Skeletal muscle tissue (tissue), 4 donors: ENCODE results near the gene FMO2. TPM values are rescaled to one million over a fixed set of nuclear protein-coding genes. Genes with fewer than 3 reads are reported as not detected.
"Not testable (repeated sequence)": the region's sequence is repeated elsewhere in the genome, so short reads cannot be mapped to it uniquely, and the experiment has no call there.

Source experiments
- H3K27ac ChIP-seq: one replicate; pipeline ENCODE4 v1.7.0; 2013; ENCODE audit warnings: mild to moderate bottlenecking, low read depth, low read length, inconsistent platforms
- H3K27me3 ChIP-seq, 3 donors: one replicate each; pipeline ENCODE4 v1.7.0; 2013; ENCODE audit warnings: low read length in 3 of 3; ENCODE audit not compliant: control insufficient read depth in 3 of 3, insufficient read depth in 3 of 3
- H3K36me3 ChIP-seq, 3 donors: one replicate each; pipeline ENCODE4 v1.7.0; 2013; ENCODE audit warnings: low read length in 3 of 3; ENCODE audit not compliant: control insufficient read depth in 3 of 3, insufficient read depth in 3 of 3
- H3K4me1 ChIP-seq, 3 donors: one replicate each; pipeline ENCODE4 v1.7.0; 2013; ENCODE audit warnings: low read length in 3 of 3, mild to moderate bottlenecking in 3 of 3; ENCODE audit not compliant: control insufficient read depth in 3 of 3, insufficient read depth in 3 of 3
- H3K4me3 ChIP-seq, 3 donors: one replicate each; pipeline ENCODE4 v1.7.0; 2013; ENCODE audit warnings: low read length in 3 of 3
- H3K9ac ChIP-seq, 3 donors: one replicate each; pipeline ENCODE4 v1.7.0; 2013; ENCODE audit warnings: low read length in 3 of 3, mild to moderate bottlenecking in 3 of 3, moderate library complexity in 2 of 3, low read depth in 1 of 3
- H3K9me3 ChIP-seq, 3 donors: one replicate each; pipeline ENCODE4 v1.7.0; 2013; ENCODE audit warnings: low read length in 3 of 3; ENCODE audit not compliant: control insufficient read depth in 3 of 3
- total RNA-seq: library from RNA; depleted of rRNA; stranded (reverse); fragments of >200 nt; gene quantifications from one replicate; pipeline ENCODE4 v1.2.3, GENCODE V29; 2014
- donor health status: Osteomylitis.

The FMO2 gene
- total RNA-seq, 1 donor from 2014 or later: 0.52 TPM

- H3K4me3 ChIP-seq: no peak overlapping the region
- H3K9me3 ChIP-seq: no peaks in the 10 kb centered on the region
- no peak overlapping the region for H3K9ac ChIP-seq
- H3K4me1 ChIP-seq: peaks cover 0 to 3% (median 0%) of the 10 kb centered on the region in 3 donors
- no peaks in the 10 kb centered on the region for H3K36me3 ChIP-seq
- no peaks in the 10 kb centered on the region for H3K27me3 ChIP-seq
- H3K27ac ChIP-seq: no peak overlapping the region
These were observed 46.2 kb downstream of the FMO2 start for GRCh38 chr1:171231326-171231725.

GRCh38 chr1:171233183-171233582 lies 48.1 kb downstream of the FMO2 start:
- Histone ChIP-seq H3K4me1 (no peaks in the 10 kb centered on the region), H3K4me3 (no peak overlapping the region)

GRCh38 chr1:171236231-171236630 lies 51.1 kb downstream of the FMO2 start:
- H3K9ac ChIP-seq, H3K4me3 ChIP-seq, H3K9me3 ChIP-seq, H3K4me1 ChIP-seq, H3K36me3 ChIP-seq, H3K27me3 ChIP-seq, H3K27ac ChIP-seq: not testable (repeated sequence)

More at GRCh38 chr1:171233183-171233582, 48.1 kb downstream of the FMO2 start:
- Histone ChIP-seq H3K36me3 (no peaks in the 10 kb centered on the region), H3K27me3 (no peaks in the 10 kb centered on the region), H3K27ac (no peak overlapping the region), H3K9me3 (no peaks in the 10 kb centered on the region), H3K9ac (no peak overlapping the region)

- Histone ChIP-seq H3K9ac (no peak overlapping the region), H3K4me3 (no peak overlapping the region), H3K4me1 (no peaks in the 10 kb centered on the region), H3K27ac (no peak overlapping the region), H3K27me3 (no peaks in the 10 kb centered on the region), H3K36me3 (no peaks in the 10 kb centered on the region), H3K9me3 (no peaks in the 10 kb centered on the region)
These were observed 58.8 kb downstream of the FMO2 start for GRCh38 chr1:171243878-171244277.

GRCh38 chr1:171245458-171246064 lies 60.5 kb downstream of the FMO2 start:
- no peak overlapping the region for H3K4me3 ChIP-seq
- H3K9me3 ChIP-seq: no peaks in the 10 kb centered on the region
- no peak overlapping the region for H3K9ac ChIP-seq
- H3K36me3 ChIP-seq: no peaks in the 10 kb centered on the region
- no peak overlapping the region for H3K27ac ChIP-seq
- H3K4me1 ChIP-seq: no peaks in the 10 kb centered on the region
- H3K27me3 ChIP-seq: no peaks in the 10 kb centered on the region

- Histone ChIP-seq H3K27ac (no peak overlapping the region), H3K36me3 (no peaks in the 10 kb centered on the region), H3K4me1 (peaks cover 0 to 6% (median 2%) of the 10 kb centered on the region in 3 donors), H3K27me3 (peaks cover 4 to 6% (median 4%) of the 10 kb centered on the region in 3 donors), H3K9me3 (no peaks in the 10 kb centered on the region), H3K9ac (no peak overlapping the region), H3K4me3 (no peak overlapping the region)
These were observed 62.4 kb downstream of the FMO2 start for GRCh38 chr1:171247501-171247900.

GRCh38 chr1:171248302-171248701 lies 63.2 kb downstream of the FMO2 start, which contains the start of gene FMO1:
Gene FMO1, plus strand, starts transcription at chr1:171248494. Its CDS starts 9,594 bp downstream, at chr1:171258088.
- Histone ChIP-seq H3K4me3 (no peak within 1 kb of the TSS), H3K36me3 (no peaks in the 10 kb centered on the region), H3K9ac (no peak within 1 kb of the TSS), H3K27me3 (peaks cover 5 to 8% (median 7%) of the 10 kb centered on the region in 3 donors), H3K27ac (no peak within 1 kb of the TSS), H3K4me1 (peaks cover 0 to 6% (median 2%) of the 10 kb centered on the region in 3 donors), H3K9me3 (no peaks in the 10 kb centered on the region)

- Histone ChIP-seq H3K27me3 (peaks cover 5 to 8% (median 7%) of the 10 kb centered on the region in 3 donors), H3K4me1 (peaks cover 0 to 6% (median 2%) of the 10 kb centered on the region in 3 donors), H3K4me3 (no peak overlapping the region), H3K36me3 (no peaks in the 10 kb centered on the region), H3K27ac (no peak overlapping the region), H3K9ac (no peak overlapping the region), H3K9me3 (no peaks in the 10 kb centered on the region)
These were observed 63.7 kb downstream of the FMO2 start for GRCh38 chr1:171248841-171249240.

GRCh38 chr1:171250263-171250662 lies 65.2 kb downstream of the FMO2 start:
- no peak overlapping the region for H3K4me3 ChIP-seq
- H3K9me3 ChIP-seq: no peaks in the 10 kb centered on the region
- H3K9ac ChIP-seq: no peak overlapping the region
- no peak overlapping the region for H3K27ac ChIP-seq
- H3K27me3 ChIP-seq: peaks cover 5 to 13% (median 8%) of the 10 kb centered on the region in 3 donors
- H3K4me1 ChIP-seq: peaks cover 0 to 6% (median 2%) of the 10 kb centered on the region in 3 donors
- no peaks in the 10 kb centered on the region for H3K36me3 ChIP-seq

GRCh38 chr1:171251042-171251951 lies 66.2 kb downstream of the FMO2 start:
- Histone ChIP-seq H3K27me3 (peaks cover 5 to 13% (median 8%) of the 10 kb centered on the region in 3 donors), H3K4me1 (peaks cover 0 to 6% (median 2%) of the 10 kb centered on the region in 3 donors), H3K27ac (no peak overlapping the region), H3K9ac (peak overlapping the region; percentile 59 to 70 (median 62)), H3K4me3 (peak overlapping the region; percentile 69 to 78 (median 77)), H3K36me3 (no peaks in the 10 kb centered on the region), H3K9me3 (no peaks in the 10 kb centered on the region)
